CD4-positive, CD25-positive, alpha-beta regulatory T cell (primary cell): ENCODE results near the gene SOX6. TPM values are rescaled to one million over a fixed set of nuclear protein-coding genes. Genes with fewer than 3 reads are reported as not detected.

Source experiments
- ATAC-seq, 2 donors: fragments of 150-1000 bp; cut with Tn5 transposase; one replicate each; pipeline ENCODE4 v1.10.0; 2021; ENCODE audit warnings: low read depth in 2 of 2, moderate number of reproducible peaks in 2 of 2, moderate library complexity in 1 of 2
- DNase-seq, 3 donors: peaks; one replicate each; pipeline versions ENCODE4 v3.0.0 to v3.0.0-alpha.2; 2012 to 2022; ENCODE audit warnings: mixed read lengths in 1 of 3
- H3K27ac ChIP-seq: one replicate; pipeline ENCODE4 v1.7.0; 2013; ENCODE audit warnings: mild to moderate bottlenecking, low read length; ENCODE audit not compliant: insufficient read depth, poor library complexity, severe bottlenecking
- H3K27me3 ChIP-seq: one replicate; pipeline ENCODE4 v1.7.0; 2013; ENCODE audit warnings: low read length; ENCODE audit not compliant: control insufficient read depth, insufficient read depth
- H3K36me3 ChIP-seq: one replicate; pipeline ENCODE4 v1.7.0; 2013; ENCODE audit warnings: mild to moderate bottlenecking, low read length, moderate library complexity; ENCODE audit not compliant: control insufficient read depth, insufficient read depth
- H3K4me1 ChIP-seq: 2 replicates; pipeline ENCODE4 v1.7.0; 2013; ENCODE audit warnings: mild to moderate bottlenecking, low read length; ENCODE audit not compliant: insufficient read depth, control insufficient read depth, poor library complexity, severe bottlenecking
- H3K4me3 ChIP-seq: one replicate; pipeline ENCODE4 v1.7.0; 2013; ENCODE audit warnings: low read depth, mild to moderate bottlenecking, low read length, moderate library complexity
- H3K9me3 ChIP-seq, 2 experiments: 1 replicate in 1 of 2; 2 replicates in 1 of 2; pipeline ENCODE4 v1.7.0; 2013; ENCODE audit warnings: low read length in 2 of 2, mild to moderate bottlenecking in 1 of 2, moderate library complexity in 1 of 2; ENCODE audit not compliant: control insufficient read depth in 2 of 2
- H3K27ac Mint-ChIP-seq, 3 donors: one replicate each; pipeline ENCODE4 v1.8.0; 2020 to 2022; ENCODE audit warnings: mild to moderate bottlenecking in 3 of 3, mixed read lengths in 3 of 3, moderate library complexity in 2 of 3
- H3K27me3 Mint-ChIP-seq: one replicate; pipeline ENCODE4 v1.8.0; 2022; ENCODE audit warnings: mild to moderate bottlenecking, mixed read lengths
- H3K36me3 Mint-ChIP-seq: one replicate; pipeline ENCODE4 v1.8.0; 2020; ENCODE audit warnings: mixed read lengths
- H3K4me1 Mint-ChIP-seq, 4 donors: one replicate each; pipeline ENCODE4 v1.8.0; 2020 to 2022; ENCODE audit warnings: mixed read lengths in 4 of 4, mild to moderate bottlenecking in 1 of 4
- H3K4me3 Mint-ChIP-seq, 4 donors: one replicate each; pipeline ENCODE4 v1.8.0; 2020 to 2022; ENCODE audit warnings: mild to moderate bottlenecking in 4 of 4, mixed read lengths in 4 of 4, moderate library complexity in 3 of 4
- H3K9me3 Mint-ChIP-seq, 7 donors: one replicate each; pipeline ENCODE4 v1.8.0; 2020 to 2022; ENCODE audit warnings: mixed read lengths in 7 of 7, mild to moderate bottlenecking in 3 of 7, moderate library complexity in 2 of 7
- polyA plus RNA-seq, 4 donors: library from polyadenylated mRNA; unstranded; fragments of 300-500 nt; fragmentation: Illumina TruSeq; gene quantifications; one replicate each; pipeline ENCODE4 v1.2.3, GENCODE V29; 2021
- total RNA-seq: library from RNA; stranded (reverse); gene quantifications from one replicate; pipeline ENCODE4 v1.2.3, GENCODE V29; 2022

The SOX6 gene
- total RNA-seq, result 0.05 TPM
- not detected for polyA plus RNA-seq

DNA sequence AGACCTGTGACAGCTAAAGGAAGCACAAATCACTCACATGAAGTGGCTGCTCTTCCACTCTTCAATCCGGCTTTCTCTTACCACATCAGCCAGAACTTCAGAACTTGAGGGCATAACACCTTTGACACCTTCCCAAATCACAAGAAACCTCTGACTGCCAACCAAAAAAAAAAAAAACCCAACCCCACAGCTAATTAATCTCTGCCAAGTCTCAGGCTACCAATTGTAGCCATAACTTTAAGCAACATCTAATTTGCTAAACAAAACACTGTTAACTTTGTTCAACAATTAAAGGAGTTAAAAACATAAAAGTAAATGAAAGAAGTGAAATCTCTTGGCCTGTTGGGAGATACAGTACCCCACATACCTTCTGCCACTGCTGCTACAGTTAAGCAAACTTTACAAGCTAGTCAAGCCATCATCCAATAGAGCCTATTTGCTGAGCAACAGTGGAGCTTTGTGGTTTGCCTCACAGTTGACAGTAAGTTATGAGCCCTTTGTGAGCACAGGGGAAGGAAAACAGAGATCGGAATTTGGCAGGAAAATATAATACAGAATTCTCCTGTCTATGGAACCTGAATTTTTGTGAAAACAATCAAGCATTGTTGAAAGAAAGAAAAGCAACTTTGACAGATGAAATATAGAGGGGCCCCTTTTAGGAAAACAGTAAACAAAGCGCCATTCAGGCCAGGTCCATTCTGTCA is at the start of gene SOX6:
Gene SOX6, minus strand, starts transcription at position 490 of the 704 bp plus-strand sequence. CDS start 15,298 bp downstream, outside the sequence.
- Histone ChIP-seq H3K4me1 (no peaks in the 10 kb centered on the region), H3K27me3 (no peaks in the 10 kb centered on the region), H3K4me3 (no peak within 1 kb of the TSS), H3K27ac (no peak within 1 kb of the TSS), H3K9me3 (no peaks in the 10 kb centered on the region), H3K36me3 (no peaks in the 10 kb centered on the region)
- ATAC-seq, result no peak
- no peak within 1 kb of the TSS for H3K27ac Mint-ChIP-seq
- no peak within 1 kb of the TSS for H3K4me3 Mint-ChIP-seq
- no peaks in the 10 kb centered on the region for H3K27me3 Mint-ChIP-seq
- DNase-seq, result no peak
- H3K36me3 Mint-ChIP-seq, result no peaks in the 10 kb centered on the region
- no peaks in the 10 kb centered on the region for H3K4me1 Mint-ChIP-seq
- peaks cover 0 to 25% (median 5%) of the 10 kb centered on the region in 7 donors for H3K9me3 Mint-ChIP-seq

DNA sequence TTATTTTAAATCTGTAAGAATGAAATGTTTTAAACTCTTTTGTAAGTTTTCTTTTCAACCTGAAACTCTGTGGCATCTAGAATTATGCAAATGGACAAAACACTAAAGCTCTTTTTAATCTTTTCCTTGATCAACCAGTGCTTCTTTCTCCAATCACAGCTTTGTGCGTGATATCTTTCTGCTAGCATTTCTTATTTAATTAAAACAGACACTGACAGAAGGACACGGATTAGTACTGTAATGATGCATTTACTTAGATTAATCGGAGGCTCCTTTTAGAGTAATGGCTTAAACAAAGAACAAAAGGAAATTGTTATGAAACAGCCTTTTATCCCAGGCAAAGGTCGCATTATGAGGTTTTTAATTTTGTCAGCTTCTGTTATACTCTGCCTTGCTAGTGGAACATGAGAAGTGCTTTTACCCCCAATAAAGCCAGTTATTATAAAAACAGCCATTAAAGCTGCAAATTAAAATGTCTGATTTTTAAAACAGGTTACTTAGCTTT is 48.5 kb upstream of the SOX6 start:
- Mint-ChIP-seq H3K27me3 (no peaks in the 10 kb centered on the region), H3K36me3 (no peaks in the 10 kb centered on the region), H3K4me3 (no peak overlapping the region), H3K4me1 (peaks cover 0 to 4% (median 0%) of the 10 kb centered on the region in 4 donors), H3K27ac (no peak overlapping the region), H3K9me3 (peaks cover 0 to 6% (median 1%) of the 10 kb centered on the region in 7 donors)
- no peak overlapping the region for H3K27ac ChIP-seq
- no peak for ATAC-seq
- H3K4me3 ChIP-seq, result no peak overlapping the region
- H3K9me3 ChIP-seq, result no peaks in the 10 kb centered on the region
- no peak for DNase-seq
- H3K27me3 ChIP-seq, result no peaks in the 10 kb centered on the region
- no peaks in the 10 kb centered on the region for H3K36me3 ChIP-seq
- no peaks in the 10 kb centered on the region for H3K4me1 ChIP-seq

- no peak overlapping the region for H3K27ac ChIP-seq
- Mint-ChIP-seq H3K36me3 (no peaks in the 10 kb centered on the region), H3K27me3 (no peaks in the 10 kb centered on the region), H3K9me3 (peaks cover 0 to 6% (median 1%) of the 10 kb centered on the region in 7 donors), H3K27ac (no peak overlapping the region), H3K4me1 (peaks cover 0 to 4% (median 0%) of the 10 kb centered on the region in 4 donors), H3K4me3 (no peak overlapping the region)
- no peak overlapping the region for H3K4me3 ChIP-seq
- no peaks in the 10 kb centered on the region for H3K36me3 ChIP-seq
- no peaks in the 10 kb centered on the region for H3K9me3 ChIP-seq
- no peak for ATAC-seq
- no peaks in the 10 kb centered on the region for H3K4me1 ChIP-seq
- H3K27me3 ChIP-seq, result no peaks in the 10 kb centered on the region
- DNase-seq, result no peak
Measured at GRCh38 chr11:16403851-16404250, 47.5 kb upstream of the SOX6 start.

DNA sequence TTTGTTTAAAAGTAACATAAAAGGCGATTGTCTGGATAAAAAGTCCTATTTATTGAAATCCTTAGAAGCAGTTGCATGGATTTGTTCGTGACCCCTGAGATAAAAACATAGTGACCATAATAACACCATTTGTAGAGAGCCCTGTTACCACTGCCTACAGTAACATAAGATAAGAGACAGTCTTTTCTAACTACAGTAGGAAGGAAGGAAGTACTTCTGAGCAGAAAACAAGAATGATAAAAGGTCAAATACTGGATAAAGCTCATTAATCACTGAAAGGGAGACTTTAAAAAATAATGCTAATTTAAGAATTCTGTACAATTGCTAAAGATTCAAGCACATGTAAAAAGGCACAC is 47.1 kb upstream of the SOX6 start:
- peaks cover 0 to 6% (median 1%) of the 10 kb centered on the region in 7 donors for H3K9me3 Mint-ChIP-seq

GRCh38 chr11:16402654-16403447 is 46.5 kb upstream of the SOX6 start:
- Histone ChIP-seq H3K27ac (no peak overlapping the region), H3K27me3 (no peaks in the 10 kb centered on the region), H3K4me1 (no peaks in the 10 kb centered on the region), H3K9me3 (no peaks in the 10 kb centered on the region), H3K36me3 (no peaks in the 10 kb centered on the region), H3K4me3 (no peak overlapping the region)
- Mint-ChIP-seq H3K27ac (no peak overlapping the region), H3K9me3 (peaks cover 0 to 7% (median 1%) of the 10 kb centered on the region in 7 donors), H3K4me1 (no peaks in the 10 kb centered on the region), H3K4me3 (no peak overlapping the region), H3K36me3 (no peaks in the 10 kb centered on the region), H3K27me3 (no peaks in the 10 kb centered on the region)
- ATAC-seq (no peak), DNase-seq (no peak)

More for the DNA sequence above, 47.1 kb upstream of the SOX6 start:
- Mint-ChIP-seq H3K4me1 (peaks cover 0 to 3% (median 0%) of the 10 kb centered on the region in 4 donors), H3K27me3 (no peaks in the 10 kb centered on the region), H3K4me3 (no peak overlapping the region), H3K36me3 (no peaks in the 10 kb centered on the region), H3K27ac (no peak overlapping the region)
- H3K9me3 ChIP-seq, result no peaks in the 10 kb centered on the region
- H3K36me3 ChIP-seq, result no peaks in the 10 kb centered on the region
- H3K27me3 ChIP-seq, result no peaks in the 10 kb centered on the region
- no peak for DNase-seq
- no peak for ATAC-seq
- no peaks in the 10 kb centered on the region for H3K4me1 ChIP-seq
- no peak overlapping the region for H3K27ac ChIP-seq
- no peak overlapping the region for H3K4me3 ChIP-seq

DNA sequence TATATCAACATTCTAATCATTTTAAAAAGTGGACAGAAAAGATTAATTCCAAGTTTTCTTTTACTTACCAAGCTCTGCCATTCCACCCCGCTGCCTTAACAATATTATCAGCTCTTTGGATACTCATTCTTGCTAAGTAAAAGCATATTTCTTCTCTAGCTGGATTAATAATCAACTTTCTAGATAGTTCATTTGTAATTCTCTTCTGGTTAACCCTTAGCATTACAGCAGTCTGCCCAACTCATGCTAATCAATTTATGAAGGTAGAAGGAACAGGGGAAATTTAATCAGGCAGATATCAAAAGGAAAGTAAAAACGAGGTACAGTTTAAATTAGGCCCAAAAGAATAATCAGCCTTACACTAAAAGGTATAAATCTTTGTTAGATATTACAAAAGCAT is 41.0 kb upstream of the SOX6 start:
- Mint-ChIP-seq H3K27ac (no peak overlapping the region), H3K27me3 (no peaks in the 10 kb centered on the region), H3K9me3 (peaks cover 0 to 5% (median 0%) of the 10 kb centered on the region in 7 donors), H3K4me3 (no peak overlapping the region), H3K36me3 (no peaks in the 10 kb centered on the region), H3K4me1 (no peaks in the 10 kb centered on the region)
- Histone ChIP-seq H3K36me3 (no peaks in the 10 kb centered on the region), H3K4me1 (no peaks in the 10 kb centered on the region), H3K27ac (no peak overlapping the region), H3K27me3 (no peaks in the 10 kb centered on the region), H3K4me3 (no peak overlapping the region), H3K9me3 (no peaks in the 10 kb centered on the region)
- DNase-seq, result no peak
- no peak for ATAC-seq

DNA sequence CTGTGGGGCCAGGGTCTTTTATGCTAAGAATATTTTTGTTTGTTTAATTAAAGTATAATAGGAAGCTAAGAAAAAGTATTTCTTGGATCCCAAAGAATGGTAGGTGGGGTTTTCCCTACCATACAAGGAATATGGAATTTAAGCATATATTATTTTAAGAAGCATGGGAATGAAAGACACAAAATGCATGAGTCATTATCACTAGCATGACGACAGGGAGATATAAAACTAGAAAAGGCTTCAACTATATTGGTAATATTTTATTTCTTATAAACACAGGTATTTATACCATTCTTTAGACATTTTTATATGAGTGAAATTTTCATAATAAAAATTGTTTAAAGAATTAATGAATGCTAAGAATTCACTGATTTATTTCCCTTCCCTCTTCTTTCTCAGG is 39.3 kb upstream of the SOX6 start:
- no peak overlapping the region for H3K27ac Mint-ChIP-seq

More for the DNA sequence above, 39.3 kb upstream of the SOX6 start:
- Mint-ChIP-seq H3K4me3 (no peak overlapping the region), H3K9me3 (peaks cover 0 to 8% (median 4%) of the 10 kb centered on the region in 7 donors), H3K27me3 (no peaks in the 10 kb centered on the region), H3K36me3 (no peaks in the 10 kb centered on the region), H3K4me1 (no peaks in the 10 kb centered on the region)
- DNase-seq (no peak), ATAC-seq (no peak)
- Histone ChIP-seq H3K36me3 (no peaks in the 10 kb centered on the region), H3K4me3 (no peak overlapping the region), H3K4me1 (no peaks in the 10 kb centered on the region), H3K9me3 (no peaks in the 10 kb centered on the region), H3K27ac (no peak overlapping the region), H3K27me3 (no peaks in the 10 kb centered on the region)
